H9 (cell line): Measurements from ENCODE around the gene TSPAN2. TPM values are rescaled to one million over a fixed set of nuclear protein-coding genes. Genes with fewer than 3 reads are reported as not detected.

ENCODE experiments used
- DNase-seq: peaks from one replicate; pipeline ENCODE4 v3.0.0-alpha.2; 2017
- H2AFZ ChIP-seq: one replicate; pipeline ENCODE4 v1.6.1; 2013; ENCODE audit warnings: mild to moderate bottlenecking, low read length, control low read depth, moderate library complexity
- H2AK5ac ChIP-seq: 2 replicates; pipeline ENCODE4 v1.6.1; 2013; ENCODE audit warnings: low read length, control low read depth, mixed read lengths; ENCODE audit not compliant: insufficient read length
- H2BK120ac ChIP-seq: one replicate; pipeline ENCODE4 v1.6.1; 2013; ENCODE audit warnings: low read depth, mild to moderate bottlenecking, low read length, control low read depth, inconsistent platforms; ENCODE audit not compliant: poor library complexity, severe bottlenecking
- H2BK12ac ChIP-seq: 2 replicates; pipeline ENCODE4 v1.6.1; 2013; ENCODE audit warnings: low read length, control low read depth, mixed read lengths, low read depth; ENCODE audit not compliant: insufficient read length
- H2BK15ac ChIP-seq: 2 replicates; pipeline ENCODE4 v1.6.1; 2013; ENCODE audit warnings: low read depth, low read length, control low read depth
- H2BK20ac ChIP-seq: one replicate; pipeline ENCODE4 v1.6.1; 2013; ENCODE audit warnings: low read depth, mild to moderate bottlenecking, low read length, control low read depth, inconsistent platforms; ENCODE audit not compliant: poor library complexity, severe bottlenecking
- H2BK5ac ChIP-seq: 2 replicates; pipeline ENCODE4 v1.6.1; 2013; ENCODE audit warnings: low read length, control low read depth, mixed read lengths; ENCODE audit not compliant: insufficient read length
- H3K14ac ChIP-seq: 2 replicates; pipeline ENCODE4 v1.6.1; 2013; ENCODE audit warnings: low read length, control low read depth; ENCODE audit not compliant: insufficient read depth
- H3K18ac ChIP-seq: 2 replicates; pipeline ENCODE4 v1.6.1; 2013; ENCODE audit warnings: low read depth, mild to moderate bottlenecking, mixed read lengths, low read length, control low read depth; ENCODE audit not compliant: insufficient read length
- H3K23ac ChIP-seq: 2 replicates; pipeline ENCODE4 v1.6.1; 2013; ENCODE audit warnings: low read length, control low read depth, mixed read lengths, low read depth; ENCODE audit not compliant: insufficient read length
- H3K23me2 ChIP-seq: 2 replicates; pipeline ENCODE4 v1.6.1; 2013; ENCODE audit warnings: low read depth, mild to moderate bottlenecking, mixed read lengths, low read length, control low read depth; ENCODE audit not compliant: insufficient read length, poor library complexity, severe bottlenecking
- H3K27ac ChIP-seq: 2 replicates; pipeline ENCODE4 v1.5.1; 2013; ENCODE audit warnings: low read length, control low read depth, mixed read lengths, low read depth; ENCODE audit not compliant: insufficient read length
- H3K27me3 ChIP-seq: 2 replicates; pipeline ENCODE4 v1.6.1; 2013; ENCODE audit warnings: low read length, control low read depth, inconsistent platforms; ENCODE audit not compliant: insufficient read depth
- H3K4ac ChIP-seq: 2 replicates; pipeline ENCODE4 v1.6.1; 2013; ENCODE audit warnings: low read depth, mild to moderate bottlenecking, control low read depth, inconsistent platforms, low read length, moderate library complexity
- H3K4me1 ChIP-seq: 2 replicates; pipeline ENCODE4 v1.6.1; 2013; ENCODE audit warnings: low read length, control low read depth, inconsistent platforms; ENCODE audit not compliant: insufficient read depth
- H3K4me2 ChIP-seq: 2 replicates; pipeline ENCODE4 v1.6.1; 2013; ENCODE audit warnings: low read length, control low read depth, mixed read lengths; ENCODE audit not compliant: insufficient read length, insufficient read depth
- H3K56ac ChIP-seq: 2 replicates; pipeline ENCODE4 v1.6.1; 2013; ENCODE audit warnings: low read depth, mild to moderate bottlenecking, mixed read lengths, low read length, control low read depth; ENCODE audit not compliant: insufficient read length
- H3K79me1 ChIP-seq: 2 replicates; pipeline ENCODE4 v1.6.1; 2013; ENCODE audit warnings: low read depth, mild to moderate bottlenecking, moderate library complexity, low read length, control low read depth, inconsistent platforms; ENCODE audit not compliant: insufficient read depth, poor library complexity, severe bottlenecking
- H3K79me2 ChIP-seq: 2 replicates; pipeline ENCODE4 v1.6.1; 2013; ENCODE audit warnings: low read length, control low read depth, inconsistent platforms; ENCODE audit not compliant: insufficient read depth
- H3K9ac ChIP-seq: 2 replicates; pipeline ENCODE4 v1.6.1; 2013; ENCODE audit warnings: low read length, control low read depth, mixed read lengths; ENCODE audit not compliant: insufficient read length; ENCODE audit errors: extremely low read depth
- H3K9me3 ChIP-seq: one replicate; pipeline ENCODE4 v1.6.1; 2013; ENCODE audit warnings: low read depth, low read length, inconsistent platforms; ENCODE audit not compliant: control insufficient read depth
- H3T11ph ChIP-seq: one replicate; pipeline ENCODE4 v1.6.1; 2013; ENCODE audit warnings: mild to moderate bottlenecking, low read length, control low read depth, inconsistent platforms
- H4K20me1 ChIP-seq: one replicate; pipeline ENCODE4 v1.6.1; 2013; ENCODE audit not compliant: control insufficient read depth, insufficient read length, insufficient read depth
- H4K5ac ChIP-seq: 2 replicates; pipeline ENCODE4 v1.6.1; 2013; ENCODE audit warnings: low read depth, mild to moderate bottlenecking, mixed read lengths, low read length, control low read depth; ENCODE audit not compliant: insufficient read length
- H4K8ac ChIP-seq: replicated peaks from 2 replicates; pipeline ENCODE4 v1.6.1; 2013; ENCODE audit warnings: low read length, control low read depth, mixed read lengths, low read depth; ENCODE audit not compliant: insufficient read length
- H4K91ac ChIP-seq: 2 replicates; pipeline ENCODE4 v1.6.1; 2013; ENCODE audit warnings: low read depth, mild to moderate bottlenecking, moderate library complexity, mixed read lengths, low read length, control low read depth; ENCODE audit not compliant: insufficient read length
- H3K27ac Mint-ChIP-seq, 3 experiments: 2 replicates in 2 of 3; 3 replicates in 1 of 3; pipeline ENCODE4 v1.8.0; 2020 to 2021; ENCODE audit warnings: mixed read lengths in 3 of 3, mild to moderate bottlenecking in 1 of 3, moderate library complexity in 1 of 3
- H3K27me3 Mint-ChIP-seq: 2 replicates; pipeline ENCODE4 v1.8.0; 2021; ENCODE audit warnings: low read depth, mild to moderate bottlenecking, moderate library complexity, mixed read lengths
- H3K36me3 Mint-ChIP-seq, 3 experiments: 2 replicates in 2 of 3; 3 replicates in 1 of 3; pipeline ENCODE4 v1.8.0; 2020 to 2021; ENCODE audit warnings: low read depth in 3 of 3, mixed read lengths in 3 of 3; ENCODE audit not compliant: insufficient read depth in 1 of 3
- H3K4me1 Mint-ChIP-seq, 2 experiments: 2 replicates each; pipeline ENCODE4 v1.8.0; 2020; ENCODE audit warnings: mixed read lengths in 2 of 2
- H3K4me3 Mint-ChIP-seq, 2 experiments: 2 replicates in 1 of 2; 3 replicates in 1 of 2; pipeline ENCODE4 v1.8.0; 2020 to 2021; ENCODE audit warnings: mild to moderate bottlenecking in 2 of 2, mixed read lengths in 2 of 2, moderate library complexity in 1 of 2
- H3K9me3 Mint-ChIP-seq, 2 experiments: 2 replicates in 1 of 2; 3 replicates in 1 of 2; pipeline ENCODE4 v1.8.0; 2020; ENCODE audit warnings: mild to moderate bottlenecking in 2 of 2, mixed read lengths in 2 of 2, moderate library complexity in 1 of 2
- CTCF ChIP-seq: fragments of 200-600 bp; sonication (generic); conservative IDR thresholded peaks from 3 replicates; pipeline ENCODE4 v1.8.0; 2021; ENCODE audit warnings: antibody characterized with exemption, mild to moderate bottlenecking
- WGBS: extraction: QIAGEN DNeasy Blood & Tissue Kit; methylation state at CpG from one replicate; pipeline ENCODE4 v1.1.7; 2013; ENCODE audit warnings: missing lambda C conversion rate, low lambda C conversion rate, mixed read lengths; ENCODE audit not compliant: insufficient read length; ENCODE audit errors: extremely low coverage; 5-methylcytosine and 5-hydroxymethylcytosine counted together
- total RNA-seq: library from RNA; stranded (reverse); gene quantifications from 2 replicates; pipeline ENCODE4 v1.2.1, GENCODE V29; 2021

Gene TSPAN2
- total RNA-seq, 1 experiment from 2014 or later = 10.8 TPM

GRCh38 chr1:115090540-115090939 is 1.2 kb upstream of the TSPAN2 start:
- no peaks in the 10 kb centered on the region; a peak in 1 of 7 replicates for H3K36me3 Mint-ChIP-seq
- no peak overlapping the region for H2AFZ ChIP-seq
- no CpG with 5 or more reads among the region's 8 CpGs for WGBS
- peaks cover 19 to 25% of the 10 kb centered on the region in 2 experiments for H3K4me1 Mint-ChIP-seq
- no peak overlapping the region for H4K91ac ChIP-seq
- peak; percentile 64 for DNase-seq
- H3T11ph ChIP-seq = no peak overlapping the region
- H2BK20ac ChIP-seq = no peak overlapping the region
- H4K8ac ChIP-seq = no peak overlapping the region
- H2BK15ac ChIP-seq = no peak overlapping the region
- no peaks in the 10 kb centered on the region for H3K79me1 ChIP-seq
- no peaks in the 10 kb centered on the region for H3K27me3 ChIP-seq
- H4K5ac ChIP-seq = no peak overlapping the region
- peak overlapping the region; percentile 81 for H3K4me2 ChIP-seq
- H2BK5ac ChIP-seq = no peak overlapping the region
- H3K14ac ChIP-seq = peak overlapping the region; percentile 38; the same call in 1 of the 2 replicates
- TF ChIP-seq CTCF = no peak
- H3K27ac Mint-ChIP-seq = no peak overlapping the region; a peak in 1 of 7 replicates
- H3K9me3 ChIP-seq = no peaks in the 10 kb centered on the region
- no peaks in the 10 kb centered on the region for H3K9me3 Mint-ChIP-seq
- no peaks in the 10 kb centered on the region for H4K20me1 ChIP-seq
- 0 out of 2 replicates have a peak, but pooled peaks cover 1% of the 10 kb centered on the region for H3K4me1 ChIP-seq
- H3K27ac ChIP-seq = no peak overlapping the region
- H3K18ac ChIP-seq = peak overlapping the region; percentile 18
- H2BK12ac ChIP-seq = no peak overlapping the region
- no peaks in the 10 kb centered on the region for H3K79me2 ChIP-seq
- H2AK5ac ChIP-seq = no peak overlapping the region
- H3K23ac ChIP-seq = no peak overlapping the region
- peaks cover 10% of the 10 kb centered on the region for H3K23me2 ChIP-seq
- peaks cover 17% of the 10 kb centered on the region for H3K27me3 Mint-ChIP-seq
- H3K56ac ChIP-seq = no peak overlapping the region
- H2BK120ac ChIP-seq = no peak overlapping the region
- no peak overlapping the region for H3K9ac ChIP-seq
- peak overlapping the region; percentile 90 to 97; a peak in 4 of 5 replicates for H3K4me3 Mint-ChIP-seq
- H3K4ac ChIP-seq = no peak overlapping the region
